GM12872 (cell line): ENCODE measurements around the gene FAM111A.

Experiments used
- TF ChIP-seq, protein P1 (sequence below): IDR thresholded peaks from 3 replicates; pipeline ENCODE4 v1.5.1; 2011; ENCODE audit warnings: low read depth, mild to moderate bottlenecking, low read length, moderate library complexity; ENCODE audit not compliant: insufficient read depth

The FAM111A gene

DNA sequence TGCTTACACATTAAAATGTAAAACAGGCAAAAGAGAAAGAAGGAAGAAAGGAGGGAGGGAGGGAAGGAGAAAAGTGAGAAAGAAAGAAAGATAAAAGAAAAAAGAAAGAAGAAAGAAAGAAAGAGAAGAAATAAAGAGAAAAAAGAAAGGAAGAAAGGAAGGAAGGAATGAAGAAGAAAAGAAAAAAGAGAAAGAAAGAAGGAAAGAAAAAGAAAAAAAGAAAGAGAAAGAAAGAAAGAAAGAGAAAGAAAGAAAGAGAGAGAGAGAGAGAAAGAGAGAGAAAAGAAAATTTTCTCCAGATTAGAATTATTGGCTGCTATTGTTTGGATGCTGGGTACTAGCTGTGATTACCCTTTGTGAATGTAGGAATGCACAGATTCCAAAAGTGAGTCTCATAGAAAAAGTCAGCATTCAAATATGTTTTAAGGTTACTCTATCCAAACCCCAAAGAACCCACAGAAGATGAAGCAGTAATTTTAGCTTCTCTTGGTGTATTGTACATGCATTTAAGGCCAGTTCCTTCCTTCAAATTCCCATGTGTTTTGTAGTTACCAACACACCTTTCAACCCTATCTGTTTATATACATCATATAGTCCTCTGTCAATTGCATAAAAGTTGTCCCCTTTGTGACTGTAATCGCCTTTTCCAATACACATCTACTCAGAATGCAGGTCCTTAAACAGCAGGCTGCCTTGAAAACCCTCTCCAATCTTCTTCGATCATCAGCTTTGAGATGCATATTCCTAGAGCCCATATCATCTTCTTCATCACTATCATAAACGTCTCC is 789 bp upstream of the FAM111A start:
- TF ChIP-seq, protein P1, sequence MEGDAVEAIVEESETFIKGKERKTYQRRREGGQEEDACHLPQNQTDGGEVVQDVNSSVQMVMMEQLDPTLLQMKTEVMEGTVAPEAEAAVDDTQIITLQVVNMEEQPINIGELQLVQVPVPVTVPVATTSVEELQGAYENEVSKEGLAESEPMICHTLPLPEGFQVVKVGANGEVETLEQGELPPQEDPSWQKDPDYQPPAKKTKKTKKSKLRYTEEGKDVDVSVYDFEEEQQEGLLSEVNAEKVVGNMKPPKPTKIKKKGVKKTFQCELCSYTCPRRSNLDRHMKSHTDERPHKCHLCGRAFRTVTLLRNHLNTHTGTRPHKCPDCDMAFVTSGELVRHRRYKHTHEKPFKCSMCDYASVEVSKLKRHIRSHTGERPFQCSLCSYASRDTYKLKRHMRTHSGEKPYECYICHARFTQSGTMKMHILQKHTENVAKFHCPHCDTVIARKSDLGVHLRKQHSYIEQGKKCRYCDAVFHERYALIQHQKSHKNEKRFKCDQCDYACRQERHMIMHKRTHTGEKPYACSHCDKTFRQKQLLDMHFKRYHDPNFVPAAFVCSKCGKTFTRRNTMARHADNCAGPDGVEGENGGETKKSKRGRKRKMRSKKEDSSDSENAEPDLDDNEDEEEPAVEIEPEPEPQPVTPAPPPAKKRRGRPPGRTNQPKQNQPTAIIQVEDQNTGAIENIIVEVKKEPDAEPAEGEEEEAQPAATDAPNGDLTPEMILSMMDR = no peak

DNA sequence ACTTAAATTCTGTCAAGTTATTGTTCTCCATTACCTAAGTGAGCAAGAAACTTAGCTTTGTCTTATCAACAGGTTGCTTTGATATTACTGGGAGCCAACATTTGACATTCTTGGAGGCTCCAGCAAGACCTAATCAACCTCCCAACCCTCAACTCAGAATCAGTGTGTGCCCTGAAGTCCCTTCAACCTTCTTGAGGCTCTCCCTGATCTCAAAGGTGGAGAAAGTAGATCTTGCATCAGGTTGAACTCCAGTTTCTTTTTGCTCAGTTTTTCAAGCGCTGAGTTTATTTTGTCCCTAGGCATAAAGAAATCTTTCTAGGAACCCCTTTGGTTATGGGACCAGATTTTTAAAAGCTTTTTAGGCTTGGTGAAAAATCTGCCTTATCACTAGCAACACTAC is 1.4 kb downstream of the FAM111A start:
- TF ChIP-seq, protein P1 = no peak

DNA sequence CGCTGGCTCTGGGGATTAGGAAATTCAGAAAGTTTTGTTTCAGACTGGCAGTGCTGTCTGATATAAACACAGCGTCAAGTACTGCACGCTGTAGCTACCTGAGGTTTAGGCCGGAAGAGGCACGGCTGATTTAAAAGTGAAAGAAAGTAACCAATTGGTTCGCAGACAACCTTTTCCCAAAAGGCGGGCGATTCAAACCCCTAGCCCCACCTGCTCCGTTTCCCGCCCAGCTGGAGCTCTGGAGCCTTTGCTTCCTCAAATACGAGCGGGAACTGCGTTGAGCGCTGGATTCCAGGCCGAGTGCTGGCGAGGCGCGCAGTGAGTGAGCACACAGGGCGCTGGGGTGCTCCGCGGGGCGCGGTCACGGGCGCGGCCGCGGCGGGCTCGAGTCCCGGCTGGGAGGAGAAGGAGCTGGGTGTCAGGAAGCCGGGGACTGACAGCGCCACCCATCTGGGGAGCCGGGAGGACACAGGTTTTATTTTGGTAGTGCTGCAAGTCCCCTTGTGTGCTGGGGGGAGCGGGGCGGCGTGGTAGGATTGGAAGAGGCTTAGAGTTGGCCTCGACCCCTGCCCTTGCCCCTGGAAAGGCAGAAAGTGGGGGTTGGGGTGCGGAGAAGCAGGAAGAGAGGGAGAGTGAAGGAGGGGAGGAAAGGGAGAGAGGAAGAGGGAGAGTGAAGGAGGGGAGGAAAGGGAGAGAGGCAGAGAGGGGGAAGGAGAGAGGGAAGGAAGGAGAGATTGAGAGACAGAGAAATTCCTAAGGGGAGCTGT is 2.1 kb downstream of the FAM111A start:
- TF ChIP-seq, protein P1 = peak; percentile 41

DNA sequence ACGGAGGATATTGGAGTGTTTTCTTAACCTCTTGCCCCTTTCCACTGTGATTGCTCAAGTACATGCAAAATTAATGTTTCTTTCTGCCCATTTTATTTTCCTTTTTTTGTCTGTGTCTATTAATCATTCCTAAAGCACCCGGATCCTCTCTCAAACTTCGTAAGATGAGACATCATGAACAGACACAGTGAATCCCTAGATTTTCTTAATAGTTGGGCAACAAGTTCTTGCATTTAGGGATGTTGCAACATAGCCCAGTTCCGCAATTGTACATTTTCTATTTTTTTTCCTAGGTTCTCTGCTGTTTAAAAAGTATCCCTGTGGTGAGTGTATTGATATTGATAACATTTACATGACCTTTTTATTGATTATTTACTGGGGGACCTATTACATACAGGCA is 2.9 kb downstream of the FAM111A start:
- TF ChIP-seq, protein P1 = no peak

DNA sequence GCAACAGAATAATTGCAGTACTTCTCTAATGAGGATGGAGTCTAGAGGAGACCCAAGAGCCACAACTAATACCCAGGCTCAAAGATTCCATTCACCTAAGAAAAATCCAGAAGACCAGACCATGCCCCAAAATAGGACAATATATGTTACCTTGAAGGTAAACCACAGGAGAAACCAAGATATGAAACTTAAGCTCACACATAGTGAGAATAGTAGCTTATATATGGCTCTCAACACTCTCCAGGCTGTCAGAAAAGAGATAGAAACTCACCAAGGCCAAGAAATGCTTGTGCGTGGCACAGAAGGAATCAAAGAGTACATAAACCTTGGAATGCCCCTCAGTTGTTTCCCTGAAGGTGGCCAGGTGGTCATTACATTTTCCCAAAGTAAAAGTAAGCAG is 9.1 kb downstream of the FAM111A start:
- TF ChIP-seq, protein P1 = no peak

DNA sequence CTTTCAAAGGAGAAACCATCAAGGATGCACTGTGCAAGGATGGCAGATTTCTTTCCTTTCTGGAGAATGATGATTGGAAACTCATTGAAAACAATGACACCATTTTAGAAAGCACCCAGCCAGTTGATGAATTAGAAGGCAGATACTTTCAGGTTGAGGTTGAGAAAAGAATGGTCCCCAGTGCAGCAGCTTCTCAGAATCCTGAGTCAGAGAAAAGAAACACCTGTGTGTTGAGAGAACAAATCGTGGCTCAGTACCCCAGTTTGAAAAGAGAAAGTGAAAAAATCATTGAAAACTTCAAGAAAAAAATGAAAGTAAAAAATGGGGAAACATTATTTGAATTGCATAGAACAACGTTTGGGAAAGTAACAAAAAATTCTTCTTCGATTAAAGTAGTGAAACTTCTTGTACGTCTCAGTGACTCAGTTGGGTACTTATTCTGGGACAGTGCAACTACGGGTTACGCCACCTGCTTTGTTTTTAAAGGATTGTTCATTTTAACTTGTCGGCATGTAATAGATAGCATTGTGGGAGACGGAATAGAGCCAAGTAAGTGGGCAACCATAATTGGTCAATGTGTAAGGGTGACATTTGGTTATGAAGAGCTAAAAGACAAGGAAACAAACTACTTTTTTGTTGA is 9.8 kb downstream of the FAM111A start:
- TF ChIP-seq, protein P1 = no peak

DNA sequence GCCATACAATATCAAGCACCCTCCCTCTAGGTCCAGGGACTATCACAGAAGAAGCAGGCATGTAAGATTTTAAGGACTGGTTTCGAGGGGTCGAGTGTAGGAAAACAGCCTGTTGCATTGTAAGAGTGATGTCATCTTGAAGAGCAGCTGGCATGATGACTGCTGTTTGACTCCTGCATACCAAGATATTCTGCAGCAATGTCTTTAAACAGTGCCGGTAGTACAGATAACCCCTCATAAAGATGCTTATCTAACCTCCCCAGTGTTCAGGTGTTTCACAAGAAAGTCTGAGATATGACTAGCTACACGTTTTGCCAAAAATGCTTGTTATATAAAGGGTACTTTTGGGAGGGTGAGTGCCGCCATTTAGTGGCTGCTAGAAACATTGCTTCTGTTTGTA is 12.0 kb downstream of the FAM111A start:
- TF ChIP-seq, protein P1 = no peak
